GM12891 (cell line): Measurements from ENCODE around the gene SRPK1.

Source experiments
- POLR2A ChIP-seq: IDR thresholded peaks from 2 replicates; pipeline ENCODE4 v1.6.1; 2011; ENCODE audit warnings: low read depth, low read length, control low read depth
- POLR2AphosphoS5 ChIP-seq: IDR thresholded peaks from 2 replicates; pipeline ENCODE4 v1.6.1; 2011; ENCODE audit warnings: low read depth, low read length, control low read depth

- no peak for TF ChIP-seq POLR2A
- no peak for TF ChIP-seq POLR2AphosphoS5
Observed at GRCh38 chr6:35788423-35788982, 132.4 kb downstream of the SRPK1 start.
